OCI-LY7 (cell line): Measurements from ENCODE around the gene RGL1.

Experiments
- CTCF ChIP-seq: fragments of 200-600 bp; sonication (generic); conservative IDR thresholded peaks from 2 replicates; pipeline ENCODE4 v1.5.1; 2014; ENCODE audit warnings: mild to moderate bottlenecking, antibody characterized with exemption, low read length, moderate library complexity, mixed read lengths
- EZH2phosphoT487 ChIP-seq: fragments of 200-600 bp; sonication (generic); IDR thresholded peaks from 2 replicates; pipeline ENCODE4 v1.6.1; 2018; ENCODE audit warnings: low read depth, borderline replicate concordance, mild to moderate bottlenecking, mixed run types, antibody characterized with exemption, low read length, moderate library complexity, mixed read lengths

- peak; percentile 91 for TF ChIP-seq CTCF
- TF ChIP-seq EZH2phosphoT487: no peak
Observed at GRCh38 chr1:183915625-183916510, 110.9 kb downstream of the RGL1 start.
